Superior temporal gyrus (tissue), 1 donor: ENCODE measurements around the gene NXPH3.
"Not testable (repeated sequence)": the region's sequence is repeated elsewhere in the genome, so short reads cannot be mapped to it uniquely, and the experiment has no call there.

ENCODE experiments used
- DNase-seq: peaks from one replicate; pipeline ENCODE4 v3.0.0-alpha.2; 2016; ENCODE audit errors: extremely low spot score

Gene NXPH3

DNA sequence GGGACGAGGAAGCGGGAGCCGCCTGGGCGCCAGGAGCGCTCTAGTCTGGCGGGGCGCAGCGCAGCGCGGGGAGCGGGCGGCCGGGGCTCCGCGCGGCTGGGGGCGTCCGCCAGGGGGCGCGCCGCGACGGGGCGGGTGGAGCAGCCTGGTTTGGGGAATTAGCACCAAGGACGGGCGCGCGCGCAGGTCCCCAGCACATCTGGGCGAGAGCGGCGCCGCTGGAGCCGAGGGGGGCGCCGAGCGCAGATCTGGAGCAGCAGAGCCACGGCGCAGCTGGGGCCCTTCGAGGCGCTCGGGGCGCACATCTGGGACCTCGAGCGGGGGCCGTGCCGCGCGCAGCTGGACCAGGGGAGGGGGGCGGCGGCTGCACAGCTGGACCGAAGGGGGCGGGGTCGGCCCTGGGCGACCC lies at the start of gene NXPH3:
TSS of gene NXPH3 (plus strand) at position 193 of the 409 bp plus-strand sequence. CDS start 349 bp downstream, outside the sequence.
- DNase-seq, result no peak

DNA sequence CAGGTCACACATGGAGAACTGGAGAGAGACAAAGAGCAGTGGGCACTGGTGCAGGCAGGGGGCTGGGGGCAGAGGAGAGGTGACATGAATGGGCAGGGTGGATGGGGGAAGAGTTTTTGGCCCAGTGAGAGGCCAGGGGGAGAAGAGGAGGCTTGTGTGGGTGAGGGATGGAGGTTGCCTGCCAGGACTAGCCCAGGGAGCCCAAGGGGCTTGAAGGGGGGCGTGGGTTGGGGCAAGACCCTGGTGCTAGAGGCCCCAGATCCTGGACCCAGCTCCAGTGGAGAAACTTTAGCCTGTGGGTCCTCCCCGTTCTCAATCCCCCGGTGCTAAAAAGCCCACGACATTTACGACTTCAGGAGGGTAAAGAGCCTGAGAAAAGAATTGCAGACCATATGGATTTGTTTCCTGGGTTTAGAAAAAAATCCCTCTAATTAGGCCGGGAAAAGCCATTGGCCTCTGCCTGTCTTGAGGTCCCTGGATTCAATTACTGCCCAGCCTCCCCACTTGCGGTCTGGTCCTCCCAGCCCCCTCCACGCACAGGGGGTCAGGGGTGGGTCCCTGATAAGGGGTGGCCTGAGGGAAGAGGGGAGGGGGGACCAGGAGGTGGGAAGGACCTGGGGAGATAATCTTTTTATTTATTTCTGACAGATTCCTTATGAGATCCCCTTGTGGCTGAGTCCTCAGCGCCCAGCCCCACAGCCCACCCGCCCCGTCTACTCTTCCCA lies 47.6 kb upstream of the NXPH3 start:
- DNase-seq, result no peak

DNA sequence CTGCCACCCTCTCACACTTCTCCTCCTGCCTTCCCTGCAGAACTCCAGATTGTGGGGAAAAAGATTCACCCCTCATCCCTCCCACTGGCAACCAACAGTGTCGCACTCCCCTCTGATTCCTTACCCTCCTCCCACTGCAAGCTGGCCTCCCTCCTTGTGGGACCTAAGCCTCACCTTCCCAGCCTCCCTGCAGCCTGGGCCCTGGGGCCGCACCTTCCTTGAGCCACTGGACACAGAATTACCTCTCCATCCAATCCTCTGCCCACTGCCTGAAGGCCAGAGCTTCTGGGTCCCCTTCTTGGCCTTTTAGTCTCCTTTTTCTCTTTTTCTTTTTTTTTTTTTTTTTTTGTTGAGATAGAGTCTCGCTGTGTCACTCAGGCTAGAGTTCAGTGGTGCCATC lies 46.7 kb upstream of the NXPH3 start:
- no peak for DNase-seq

DNA sequence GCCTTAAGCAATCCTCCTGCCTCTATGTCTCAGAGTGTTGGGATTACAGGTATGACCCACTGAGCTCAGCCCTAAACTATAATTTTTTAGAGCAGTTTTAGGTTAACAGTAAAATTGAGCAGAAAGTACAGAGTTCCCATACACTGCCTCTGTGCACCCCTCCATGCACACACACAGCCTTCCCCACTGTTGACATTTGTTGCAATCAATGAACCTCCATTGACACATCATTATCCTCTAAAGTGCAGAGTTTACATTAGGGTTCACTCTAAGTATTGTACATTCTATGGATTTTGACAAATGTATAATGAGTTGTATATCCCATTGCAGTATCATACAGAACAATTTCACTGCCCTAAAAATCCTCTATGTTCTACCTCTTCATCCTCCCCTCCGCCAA lies 45.6 kb upstream of the NXPH3 start:
- DNase-seq, result no peak

DNA sequence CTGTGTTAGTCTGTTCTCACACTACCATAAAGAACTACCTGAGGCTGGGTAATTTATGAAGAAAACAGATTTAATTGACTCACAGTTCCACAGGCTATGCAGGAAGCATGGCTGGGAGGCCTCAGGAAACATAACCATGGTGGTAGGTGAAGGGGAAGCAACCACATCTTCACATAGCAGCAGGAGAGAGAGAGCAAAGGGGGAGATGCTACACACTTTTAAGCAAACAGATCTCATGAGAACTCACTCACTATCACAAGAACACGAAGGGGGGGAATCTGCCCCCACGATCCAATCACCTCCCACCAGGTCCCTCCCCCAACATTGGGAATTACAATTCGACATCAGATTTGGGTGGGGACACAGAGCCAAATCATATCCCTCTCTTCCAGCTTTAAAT lies 31.8 kb upstream of the NXPH3 start:
- no peak for DNase-seq

DNA sequence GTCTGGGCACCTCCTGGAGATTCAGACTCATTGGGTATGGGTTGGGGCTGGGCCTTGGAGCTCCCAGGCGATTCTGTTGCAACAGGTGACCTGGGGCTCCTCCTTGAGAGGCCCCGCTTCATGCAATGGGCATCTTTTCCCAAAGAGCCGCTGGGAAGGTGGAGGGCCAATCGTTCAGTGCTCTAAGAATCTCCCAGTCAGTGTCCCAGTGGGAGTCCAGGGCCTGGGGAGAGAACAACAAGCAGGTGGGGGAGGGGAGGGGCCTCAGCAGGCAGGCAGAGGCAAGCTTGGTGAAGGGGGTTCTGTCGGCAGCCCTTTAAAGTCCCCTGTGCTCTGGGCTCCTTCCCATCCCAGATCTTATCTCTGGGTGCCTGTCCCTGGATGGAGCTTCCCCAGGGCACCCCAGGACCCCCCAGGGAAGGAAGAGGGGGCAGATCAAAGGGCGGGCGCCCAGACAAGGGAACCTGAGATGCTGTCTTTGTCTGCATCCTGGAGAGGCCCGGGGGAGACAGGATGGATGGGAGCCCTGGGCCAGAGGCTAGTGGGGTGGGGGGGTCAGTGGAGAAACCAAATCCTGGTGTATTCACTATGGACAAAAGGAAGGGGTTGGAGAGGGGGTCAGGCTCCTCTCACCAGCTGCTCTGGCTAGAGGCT lies 30.5 kb upstream of the NXPH3 start:
- DNase-seq, result no peak

DNA sequence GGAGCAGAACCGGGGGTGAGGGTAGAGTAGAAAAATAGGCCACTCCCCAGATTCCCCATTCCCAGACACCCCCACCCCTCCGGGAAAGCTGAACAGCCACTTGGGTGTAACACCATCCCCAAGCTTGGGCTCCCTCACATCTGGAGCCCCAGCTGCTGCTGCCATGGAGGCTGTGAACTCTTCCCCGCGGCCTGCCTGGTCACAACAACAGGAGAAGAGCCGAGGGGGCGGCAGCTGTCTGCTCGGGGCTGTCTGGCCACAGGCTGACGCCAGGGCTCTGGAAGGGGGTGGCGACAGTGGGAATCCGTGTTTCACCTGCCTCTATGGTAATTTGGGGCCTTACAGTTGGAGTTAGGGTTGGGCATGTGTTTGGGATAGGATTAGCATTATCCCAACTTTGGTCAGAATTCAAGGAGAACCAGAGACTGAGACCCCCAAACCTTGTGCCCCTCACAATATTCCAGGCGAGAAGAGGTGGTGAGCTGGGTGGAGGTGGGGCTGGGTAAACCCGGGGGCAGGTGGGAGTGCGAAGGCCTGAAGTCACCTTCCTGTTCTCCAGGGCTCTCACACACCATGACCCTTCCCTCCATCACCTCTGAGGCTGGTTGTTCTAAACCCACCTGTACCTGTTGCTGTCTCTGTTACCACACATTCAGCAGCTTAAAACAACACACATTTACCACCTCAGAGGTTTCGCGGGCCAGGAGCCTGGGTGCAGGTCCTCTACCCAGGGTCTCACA lies 29.7 kb upstream of the NXPH3 start:
- DNase-seq, result no peak

DNA sequence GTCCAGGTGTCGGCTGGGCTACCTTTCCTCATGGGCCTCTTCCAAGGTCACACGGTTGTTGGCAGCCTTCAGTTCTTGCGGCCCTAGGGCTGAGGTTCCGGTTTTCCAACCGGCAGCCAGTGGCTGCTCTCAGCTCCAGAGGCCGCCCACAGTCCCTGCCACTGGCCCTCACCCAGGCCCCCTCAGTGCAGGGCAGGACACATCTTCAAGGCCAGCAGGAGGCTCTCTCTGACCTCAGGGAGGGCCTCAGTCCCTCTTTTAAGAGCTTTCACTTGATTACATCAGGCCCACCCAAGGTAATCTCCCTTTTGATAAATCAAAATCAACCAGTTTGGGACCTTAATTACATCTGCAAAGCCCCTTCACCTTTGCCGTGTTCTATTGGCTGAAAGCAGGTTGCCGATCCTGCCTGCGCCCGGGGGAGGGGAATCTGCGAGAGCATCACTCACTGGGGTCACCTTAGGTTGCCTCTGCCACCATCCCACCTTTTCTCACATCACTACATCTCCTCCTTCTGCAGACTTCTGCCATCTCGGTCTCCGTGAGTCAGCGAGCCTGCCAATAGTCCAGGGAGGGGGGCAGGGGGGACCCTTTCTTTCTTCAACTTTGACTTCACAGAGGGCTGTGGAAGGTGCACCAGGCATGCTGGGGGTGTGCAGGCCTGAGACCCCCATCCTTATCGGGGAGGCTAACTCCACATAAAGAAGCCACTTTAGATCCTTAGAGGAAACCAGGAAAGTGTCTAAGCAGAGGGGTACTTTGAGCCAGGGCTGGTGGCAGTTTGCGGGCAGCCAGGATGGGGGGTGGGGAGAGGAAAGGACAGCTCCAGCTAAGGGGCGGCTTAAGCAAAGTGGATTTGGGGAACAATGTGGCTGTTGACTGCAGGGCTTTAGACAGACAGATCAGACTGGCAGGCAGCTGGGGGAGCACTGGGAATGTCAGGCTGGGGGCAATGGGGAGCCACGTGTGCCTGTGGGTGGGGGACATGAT lies 28.8 kb upstream of the NXPH3 start:
- no peak for DNase-seq

DNA sequence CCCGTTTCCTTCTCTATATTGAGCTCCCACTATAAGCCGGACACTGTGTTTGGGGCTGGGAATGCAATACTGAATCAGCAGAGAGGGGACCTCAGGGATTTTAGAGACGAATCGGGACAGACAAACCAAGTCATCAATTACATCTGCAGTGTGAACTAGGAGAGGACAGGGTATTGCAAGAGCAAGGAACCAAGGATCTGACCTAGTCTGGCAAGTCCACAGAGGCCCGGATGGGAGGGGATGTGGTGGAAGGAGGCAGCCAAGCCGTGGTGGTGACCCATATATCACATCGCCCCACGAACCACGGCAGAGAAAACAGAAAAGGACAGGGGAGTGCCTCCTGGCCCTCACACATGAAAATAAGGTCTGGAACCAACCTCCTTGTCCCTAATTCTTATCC lies 28.1 kb upstream of the NXPH3 start:
- DNase-seq, result no peak

DNA sequence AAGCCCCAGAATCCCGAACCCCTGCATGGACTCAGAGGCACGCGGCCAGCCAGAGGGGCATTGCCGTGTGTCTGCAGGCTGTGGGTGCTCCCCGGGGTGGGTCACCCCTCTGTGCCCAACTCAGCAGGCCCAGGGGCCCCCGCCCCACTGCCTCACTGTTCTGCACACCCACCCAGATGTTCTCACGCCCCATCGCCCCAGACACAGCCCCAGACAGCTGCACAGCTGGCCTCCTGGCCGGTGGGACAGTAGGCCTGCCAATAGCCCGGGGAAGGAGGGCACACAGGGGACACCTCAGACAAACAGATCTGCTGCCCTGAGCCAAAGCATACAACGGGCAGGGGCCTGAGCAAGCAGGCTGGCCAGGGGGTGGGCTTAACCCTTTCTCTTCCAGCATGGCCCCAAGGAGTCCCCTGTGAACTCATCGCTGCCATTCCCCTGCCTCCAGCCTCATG lies 27.6 kb upstream of the NXPH3 start:
- no peak for DNase-seq

DNA sequence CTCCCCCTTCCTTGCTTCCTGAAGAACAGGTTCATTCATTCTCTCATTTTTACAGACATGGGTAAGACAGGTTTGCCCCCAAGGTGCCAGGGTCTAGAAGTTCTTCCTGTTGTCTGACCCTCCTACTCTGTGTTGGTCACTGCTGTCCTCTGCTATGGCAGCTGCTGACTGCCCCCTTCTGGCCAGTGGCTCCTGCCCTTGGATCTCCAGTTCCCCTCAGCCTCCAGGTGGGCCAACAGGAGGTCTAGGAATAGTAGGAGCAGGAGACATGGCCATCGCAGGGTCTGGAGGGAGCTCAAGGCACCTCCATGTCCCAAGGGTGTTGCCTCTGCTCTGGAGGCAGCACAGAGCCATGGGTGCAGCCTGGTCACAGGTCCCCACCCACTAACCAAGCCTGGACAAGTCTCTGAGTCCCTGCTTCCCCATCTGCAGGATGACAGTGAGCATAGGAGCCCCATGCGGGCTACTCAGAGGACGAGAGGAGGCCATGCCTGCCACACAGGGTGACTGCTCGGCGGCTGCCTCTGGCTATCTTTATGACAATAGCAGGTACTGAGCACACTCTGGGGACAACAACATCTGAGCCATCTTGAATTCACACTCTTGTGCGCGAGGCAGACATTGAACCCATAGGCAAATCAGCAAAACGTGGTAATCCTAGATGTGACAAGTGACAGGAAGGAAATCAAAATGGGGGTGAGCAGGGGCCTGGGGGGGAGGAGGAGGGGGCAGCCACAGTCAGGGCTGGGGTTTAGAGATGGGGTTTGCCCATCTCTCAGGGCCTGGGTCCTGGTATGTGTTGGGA lies 27.0 kb upstream of the NXPH3 start:
- no peak for DNase-seq

DNA sequence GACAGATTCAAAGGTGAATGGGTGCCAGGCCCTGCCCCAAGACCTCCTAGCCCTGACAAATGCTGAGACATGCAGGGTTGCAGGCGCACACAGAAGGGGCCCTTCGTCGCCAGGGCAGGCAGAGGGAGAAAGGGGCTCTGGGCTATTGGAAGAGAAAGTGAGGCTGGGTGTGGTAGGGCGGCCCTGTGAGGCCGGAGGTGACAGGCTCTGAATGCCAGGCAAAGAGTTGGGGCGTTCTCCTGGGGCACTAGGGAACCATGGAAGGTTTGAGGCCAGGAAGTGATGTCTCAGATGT lies 26.4 kb upstream of the NXPH3 start:
- no peak for DNase-seq

DNA sequence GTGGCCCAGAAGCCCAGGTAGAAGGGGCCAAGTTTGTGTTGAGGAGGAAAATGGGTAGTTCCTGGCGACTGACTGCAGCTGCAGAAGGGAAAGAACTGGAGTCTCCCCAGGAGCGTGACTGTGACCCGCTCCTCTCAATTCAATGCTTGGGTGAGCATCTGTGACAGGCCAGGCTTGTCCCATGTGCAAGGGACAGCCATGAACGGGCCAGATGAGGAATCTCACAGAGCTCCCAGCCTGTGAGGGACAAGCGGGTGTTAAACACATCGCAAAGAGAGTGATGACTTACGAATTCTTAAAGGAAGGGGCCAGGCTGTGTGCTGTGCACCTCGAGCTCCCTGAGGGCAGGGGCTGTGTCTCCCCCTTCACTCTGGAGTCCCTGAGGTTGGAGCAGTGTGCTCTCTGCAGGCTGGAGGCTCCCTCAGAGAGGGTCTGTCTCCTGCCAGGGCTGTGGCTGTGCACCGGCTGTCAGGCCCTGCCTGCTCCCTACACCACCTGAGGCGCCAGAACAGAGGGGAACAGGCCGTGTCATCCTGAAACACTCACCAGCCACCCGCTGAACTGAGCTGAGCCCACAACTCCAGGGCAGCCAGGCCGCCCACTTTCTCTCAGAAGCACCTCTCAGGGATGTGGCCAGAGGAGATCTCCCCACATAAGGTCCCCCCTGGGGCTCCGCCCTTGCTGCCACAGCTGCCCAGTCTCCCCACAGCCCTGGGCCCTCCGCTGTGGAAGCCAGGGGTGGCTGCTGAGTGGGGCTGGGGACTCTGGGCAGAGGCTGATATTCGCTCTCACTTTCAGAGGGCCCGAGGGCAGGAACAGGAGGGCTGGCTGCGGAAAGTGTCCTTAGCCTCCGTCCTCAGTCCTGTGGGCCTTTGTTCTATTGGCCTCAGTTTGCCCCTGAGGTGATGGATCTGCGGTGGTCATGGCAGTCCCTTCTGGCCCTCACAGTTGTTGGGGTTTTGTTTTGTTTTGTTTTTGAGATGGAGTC lies 25.7 kb upstream of the NXPH3 start:
- no peak for DNase-seq

DNA sequence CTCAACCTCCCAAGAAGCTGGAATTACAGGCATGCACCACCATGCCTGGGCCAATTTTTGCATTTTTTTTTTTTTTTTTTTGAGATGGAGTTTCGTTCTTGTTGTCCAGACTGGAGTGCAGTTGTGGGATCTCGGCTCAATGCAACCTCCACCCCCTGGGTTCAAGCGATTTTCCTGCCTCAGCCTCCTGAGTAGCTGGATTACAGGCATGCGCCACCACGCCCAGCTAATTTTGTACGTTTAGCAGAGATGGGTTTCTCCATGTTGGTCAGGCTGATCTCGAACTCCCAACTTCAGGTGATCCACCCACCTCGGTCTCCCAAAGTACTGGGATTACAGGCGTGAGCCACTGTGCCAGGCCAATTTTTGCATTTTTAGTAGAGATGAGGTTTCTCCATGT lies 24.9 kb upstream of the NXPH3 start:
- DNase-seq, result not testable (repeated sequence)

DNA sequence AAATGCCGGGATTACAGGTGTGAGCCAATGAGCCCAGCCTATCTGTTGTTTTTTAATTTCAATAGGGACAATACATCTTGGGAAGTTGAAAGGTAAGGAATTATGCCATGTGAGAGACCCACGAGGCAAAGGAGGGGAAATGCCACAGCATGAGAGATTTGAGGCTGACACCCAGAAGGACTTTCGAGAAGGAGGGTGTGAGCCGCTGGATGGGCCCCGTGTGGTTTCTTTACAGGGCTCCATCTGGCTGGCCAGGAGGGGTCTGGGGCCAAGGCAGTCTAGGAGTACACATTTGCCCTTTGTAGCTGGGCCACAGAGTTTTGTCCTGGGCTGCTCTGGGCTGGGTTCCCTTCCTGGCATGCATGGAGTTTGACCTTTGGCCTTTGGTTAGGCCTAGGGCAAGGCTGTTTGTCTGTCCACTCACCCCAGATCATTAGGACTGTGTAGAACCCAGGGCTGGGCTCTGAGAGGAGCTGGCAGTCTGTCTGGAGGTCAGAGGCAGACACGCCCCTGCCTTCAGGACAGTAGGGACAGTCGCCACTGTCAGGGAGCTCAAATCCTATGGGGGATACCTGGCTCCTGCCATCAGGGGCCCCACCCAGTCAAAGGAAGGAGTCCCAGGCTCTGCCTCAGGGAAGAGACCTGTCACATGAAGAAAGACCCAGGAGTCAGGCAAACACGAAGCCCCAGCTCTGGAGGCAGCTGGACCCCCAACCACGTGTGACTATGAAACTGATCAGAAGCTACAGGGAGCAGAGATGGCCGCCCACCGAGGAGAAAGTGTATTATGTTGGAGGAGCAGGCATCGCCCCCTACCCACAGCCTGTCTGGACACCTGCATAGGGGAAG lies 24.2 kb upstream of the NXPH3 start:
- no peak for DNase-seq

DNA sequence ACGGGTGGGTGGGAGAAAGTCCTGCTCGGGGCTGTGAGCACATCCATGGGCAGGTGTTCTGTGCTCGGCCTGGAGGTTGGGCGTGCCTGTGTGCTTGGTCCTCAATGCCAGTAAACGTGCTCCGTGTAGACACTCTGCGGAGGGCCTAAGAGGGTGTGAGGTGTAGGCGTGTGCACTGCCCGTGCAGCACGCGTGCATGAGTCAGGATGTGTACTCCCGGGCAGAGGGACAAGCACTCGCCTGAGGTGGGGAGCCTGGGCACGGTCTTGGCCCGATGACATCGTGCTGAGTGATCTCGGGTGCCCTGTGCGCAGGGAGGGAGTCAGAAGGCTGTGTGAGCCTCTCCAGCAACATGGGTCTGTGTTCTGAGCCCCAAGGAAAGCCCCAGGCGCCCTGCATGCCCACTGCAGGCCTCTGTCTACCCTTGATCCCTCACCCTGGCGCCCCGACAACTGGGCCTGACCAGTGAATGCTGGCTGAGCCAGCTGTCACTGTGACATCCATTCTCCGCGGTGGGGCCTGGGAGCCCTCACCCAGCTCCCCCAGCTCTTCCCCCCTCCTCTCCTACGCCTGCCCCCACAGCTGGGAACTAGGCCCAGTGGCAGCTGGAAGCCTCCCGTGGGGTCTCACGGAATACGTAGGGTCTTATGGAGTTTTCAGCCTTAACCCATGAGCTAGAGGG lies 23.5 kb upstream of the NXPH3 start:
- DNase-seq, result no peak

DNA sequence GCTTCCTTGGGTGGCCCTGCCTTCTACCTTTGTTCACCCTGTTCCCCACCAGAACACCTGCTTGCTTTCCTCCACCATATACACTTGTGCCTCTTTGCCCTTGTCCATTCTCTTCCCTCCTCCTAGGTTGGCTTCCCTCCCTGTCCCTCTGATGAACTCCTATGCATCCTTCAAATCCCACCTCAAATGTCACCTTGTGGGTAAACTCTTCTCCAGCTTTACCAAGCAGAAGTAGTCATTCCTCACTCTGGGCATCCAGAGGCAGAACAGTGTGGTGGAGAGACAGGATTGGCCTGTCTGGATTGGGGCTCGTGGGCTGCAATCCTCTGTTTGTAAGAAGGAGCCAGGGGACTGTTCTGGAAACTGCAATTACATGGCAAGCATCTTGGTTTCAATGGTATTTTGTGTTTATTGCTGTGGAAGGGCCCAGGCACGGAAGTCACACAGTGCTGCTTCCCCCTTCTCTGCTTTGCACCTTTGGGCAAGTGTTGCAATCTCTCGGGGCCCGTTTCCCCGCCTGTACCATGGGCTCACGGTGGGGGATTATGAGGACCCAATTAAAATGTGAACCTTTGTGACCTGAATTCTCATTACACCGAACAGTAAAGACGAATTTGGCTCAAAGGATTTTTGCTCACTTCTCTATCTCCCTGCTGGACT lies 21.9 kb upstream of the NXPH3 start:
- no peak for DNase-seq
